ENCODE data around the gene TREX2. TPM values are rescaled to one million over a fixed set of nuclear protein-coding genes. Genes with fewer than 3 reads are reported as not detected.

The TREX2 gene
- total and polyA plus RNA-seq, 10 of the 15 experiments (the other 5 are each of a cell fraction or from before 2014, with no cell fraction given) = 0.09 to 0.97 (median 0.60) TPM; not detected in 3

- Histone ChIP-seq H3K4me2 (ENCODE audit: control insufficient read depth, insufficient read depth) (no peak overlapping the region), H3K9me3 (replicated peaks; ENCODE audit: control insufficient read depth, insufficient read depth, low read length) (no peaks in the 10 kb centered on the region), H3K27ac (ENCODE audit: control insufficient read depth, insufficient read depth) (no peak overlapping the region), H3K36me3 (ENCODE audit: control insufficient read depth in 2 of 2, insufficient read depth in 2 of 2, low read length in 1 of 2) (no peaks in the 10 kb centered on the region), H3K4me3 (no peak overlapping the region), H3K4me1 (ENCODE audit: control insufficient read depth, insufficient read depth, low read length) (no peaks in the 10 kb centered on the region), H3K79me2 (ENCODE audit: control insufficient read depth, insufficient read depth, low read length) (no peaks in the 10 kb centered on the region), H2AFZ (ENCODE audit: control insufficient read depth, low read depth, low read length) (no peak overlapping the region), H3K27me3 (replicated peaks in 1 of 2; ENCODE audit: control insufficient read depth in 2 of 2, insufficient read depth in 2 of 2, low read length in 1 of 2) (no peaks in the 10 kb centered on the region; a peak in 1 of 4 replicates), H4K20me1 (ENCODE audit: control insufficient read depth, insufficient read depth) (no peaks in the 10 kb centered on the region), H3K9ac (ENCODE audit: control insufficient read depth, insufficient read depth, low read length) (no peak overlapping the region)
- TF ChIP-seq ZBTB33 (IDR thresholded peaks at IDR 0.05) (no peak), PAX5 (IDR thresholded peaks at IDR 0.05; ENCODE audit: borderline replicate concordance, low read depth, low read length) (no peak), SMC3 (IDR thresholded peaks at IDR 0.05; ENCODE audit: borderline replicate concordance, low read length) (no peak), ZNF24 (IDR thresholded peaks at IDR 0.05) (no peak), NBN (IDR thresholded peaks at IDR 0.05) (no peak), ZSCAN29 (IDR thresholded peaks at IDR 0.05) (no peak), SIN3A (IDR thresholded peaks at IDR 0.05; ENCODE audit: low read depth, low read length) (no peak), DPF2 (IDR thresholded peaks at IDR 0.05) (no peak), NFYA (IDR thresholded peaks at IDR 0.05; ENCODE audit: borderline replicate concordance, low read depth, low read length) (no peak), RUNX3 (IDR thresholded peaks at IDR 0.05; ENCODE audit: low read length) (no peak)
- ChIA-PET POLR2A (no interaction called here), CTCF (no interaction called here), RAD21 (ENCODE audit: unreplicated experiment) (no interaction called here), SMC1A (ENCODE audit: uncharacterized antibody, unreplicated experiment) (no interaction called here)
- 40% methylated on average over 16 of the region's 16 CpGs for WGBS (ENCODE audit: insufficient coverage, insufficient replicate concordance, low lambda C conversion rate, missing lambda C conversion rate)
- no peak for ATAC-seq
- BruUV-seq (replicated peaks) = no TSS peak
- DNase-seq (ENCODE audit: low read depth, low spot score) = no peak
- intact Hi-C loops (cut with micrococcal nuclease; ENCODE audit: unreplicated experiment) = no loop called here
- in situ Hi-C loops (cut with MboI) = no loop called here
- FAIRE-seq = no peak
These were observed 32.9 kb upstream of the TREX2 start for GRCh38 chrX:153478746-153479145.
